DOHH2 (cell line): ENCODE data around the gene LDAH.

Experiments
- CTCF ChIP-seq: fragments of 200-600 bp; sonication (generic); IDR thresholded peaks from one replicate; pipeline ENCODE4 v1.5.1; 2014; ENCODE audit warnings: antibody characterized with exemption, mild to moderate bottlenecking, low read depth, low read length; ENCODE audit not compliant: poor library complexity, severe bottlenecking
- EZH2phosphoT487 ChIP-seq: fragments of 200-600 bp; sonication (generic); IDR thresholded peaks from 2 replicates; pipeline ENCODE4 v1.6.1; 2017; ENCODE audit warnings: borderline replicate concordance, mild to moderate bottlenecking, antibody characterized with exemption, low read length, moderate library complexity, mixed read lengths

GRCh38 chr2:20678086-20678395 lies 144.9 kb downstream of the LDAH start:
- TF ChIP-seq CTCF (no peak), EZH2phosphoT487 (no peak)
